ENCODE measurements around the gene ST7L. TPM values are rescaled to one million over a fixed set of nuclear protein-coding genes. Genes with fewer than 3 reads are reported as not detected.

The ST7L gene
- total RNA-seq, 1 experiment from 2014 or later, result 18.0 TPM

- DNase-seq (ENCODE audit: low spot score) (no peak), ATAC-seq (no peak)
- Mint-ChIP-seq H3K9me3 (no peaks in the 10 kb centered on the region), H3K27me3 (ENCODE audit: low read depth) (peaks cover 95% of the 10 kb centered on the region), H3K4me3 (peak overlapping the region; percentile 83), H3K36me3 (no peaks in the 10 kb centered on the region), H3K27ac (no peak overlapping the region), H3K4me1 (peaks cover 27% of the 10 kb centered on the region)
- TF ChIP-seq GTF2I (CRISPR knock-in tag; conservative IDR thresholded peaks at IDR 0.05), result no peak
- ChIA-PET CTCF (interaction anchor here (0.5 to 1.3 kb wide), 2 partner anchors 117 to 208 kb away, joined by 3 to 5 read pairs; partner anchors contain the start of gene PPM1J), POLR2A (no interaction called here)
Measured at GRCh38 chr1:112507336-112507735, 111.6 kb downstream of the ST7L start.

GRCh38 chr1:112506731-112507130 lies 112.2 kb downstream of the ST7L start:
- H3K4me3 Mint-ChIP-seq, result peak overlapping the region; percentile 83; the same call in 1 of the 2 replicates
- H3K9me3 Mint-ChIP-seq, result no peaks in the 10 kb centered on the region
- TF ChIP-seq AFF4 (CRISPR knock-in tag; IDR thresholded peaks at IDR 0.05; ENCODE audit: borderline replicate concordance), result no peak
- no peak for TF ChIP-seq ZNF416 (CRISPR knock-in tag; IDR thresholded peaks at IDR 0.05)
- TF ChIP-seq FOXJ3 (CRISPR knock-in tag; IDR thresholded peaks at IDR 0.05; ENCODE audit: borderline replicate concordance), result no peak
- TF ChIP-seq EMX1 (CRISPR knock-in tag; IDR thresholded peaks at IDR 0.05), result no peak
- TF ChIP-seq SMAD3 (CRISPR knock-in tag; IDR thresholded peaks at IDR 0.05; ENCODE audit: borderline replicate concordance), result no peak
- TF ChIP-seq ZNF317 (CRISPR knock-in tag; IDR thresholded peaks at IDR 0.05; ENCODE audit: borderline replicate concordance, low read depth), result no peak
- no peak for TF ChIP-seq E2F4 (CRISPR knock-in tag; IDR thresholded peaks at IDR 0.05; ENCODE audit: borderline replicate concordance, low read depth)
- TF ChIP-seq CREB1 (CRISPR knock-in tag; IDR thresholded peaks at IDR 0.05), result no peak
- TF ChIP-seq NR1H2 (CRISPR knock-in tag; IDR thresholded peaks at IDR 0.05), result no peak
- TF ChIP-seq ZNF512 (CRISPR knock-in tag; IDR thresholded peaks at IDR 0.05; ENCODE audit: borderline replicate concordance), result no peak
- no peak for TF ChIP-seq TCF7 (CRISPR knock-in tag; IDR thresholded peaks at IDR 0.05; ENCODE audit: low read depth)
- TF ChIP-seq FOXP4 (CRISPR knock-in tag; IDR thresholded peaks at IDR 0.05), result no peak
- TF ChIP-seq ZNF263 (CRISPR knock-in tag; IDR thresholded peaks at IDR 0.05; ENCODE audit: low read depth), result no peak
- no peak for TF ChIP-seq OVOL2 (CRISPR knock-in tag; IDR thresholded peaks at IDR 0.05; ENCODE audit: borderline replicate concordance)
- TF ChIP-seq HMGXB4 (CRISPR knock-in tag; IDR thresholded peaks at IDR 0.05), result no peak
- no peak for TF ChIP-seq ESRRA (CRISPR knock-in tag; IDR thresholded peaks at IDR 0.05; ENCODE audit: borderline replicate concordance)
- no peak for TF ChIP-seq IRF1 (CRISPR knock-in tag; IDR thresholded peaks at IDR 0.05)
- H3K27me3 Mint-ChIP-seq (ENCODE audit: low read depth), result peaks cover 95% of the 10 kb centered on the region
- ChIA-PET CTCF (interaction anchor here (0.5 kb wide), 1 partner anchor 116 kb away, joined by 3 read pairs; no protein-coding TSS in a partner anchor), POLR2A (no interaction called here)
- ATAC-seq, result no peak
- no peak for DNase-seq (ENCODE audit: low spot score)
- no peak overlapping the region for H3K27ac Mint-ChIP-seq
- H3K4me1 Mint-ChIP-seq, result peaks cover 23% of the 10 kb centered on the region
- no peaks in the 10 kb centered on the region for H3K36me3 Mint-ChIP-seq

All from WTC11 (cell line).